GM20000 (cell line): ENCODE data around the gene RTF1.
A peak's percentile ranks its signal among the peaks of the same experiment; 100 is the strongest.
"Not testable (repeated sequence)": the region's sequence is repeated elsewhere in the genome, so short reads cannot be mapped to it uniquely, and the experiment has no call there.

Experiments used
- DNase-seq: peaks from one replicate; pipeline ENCODE4 v3.0.0; 2012; ENCODE audit warnings: low spot score
- TF ChIP-seq, protein P1 (sequence below): IDR thresholded peaks from 2 replicates; pipeline ENCODE4 v1.5.1; 2012; ENCODE audit warnings: mild to moderate bottlenecking, control low read depth; ENCODE audit errors: extremely low read depth, missing control alignments

RTF1 gene

DNA sequence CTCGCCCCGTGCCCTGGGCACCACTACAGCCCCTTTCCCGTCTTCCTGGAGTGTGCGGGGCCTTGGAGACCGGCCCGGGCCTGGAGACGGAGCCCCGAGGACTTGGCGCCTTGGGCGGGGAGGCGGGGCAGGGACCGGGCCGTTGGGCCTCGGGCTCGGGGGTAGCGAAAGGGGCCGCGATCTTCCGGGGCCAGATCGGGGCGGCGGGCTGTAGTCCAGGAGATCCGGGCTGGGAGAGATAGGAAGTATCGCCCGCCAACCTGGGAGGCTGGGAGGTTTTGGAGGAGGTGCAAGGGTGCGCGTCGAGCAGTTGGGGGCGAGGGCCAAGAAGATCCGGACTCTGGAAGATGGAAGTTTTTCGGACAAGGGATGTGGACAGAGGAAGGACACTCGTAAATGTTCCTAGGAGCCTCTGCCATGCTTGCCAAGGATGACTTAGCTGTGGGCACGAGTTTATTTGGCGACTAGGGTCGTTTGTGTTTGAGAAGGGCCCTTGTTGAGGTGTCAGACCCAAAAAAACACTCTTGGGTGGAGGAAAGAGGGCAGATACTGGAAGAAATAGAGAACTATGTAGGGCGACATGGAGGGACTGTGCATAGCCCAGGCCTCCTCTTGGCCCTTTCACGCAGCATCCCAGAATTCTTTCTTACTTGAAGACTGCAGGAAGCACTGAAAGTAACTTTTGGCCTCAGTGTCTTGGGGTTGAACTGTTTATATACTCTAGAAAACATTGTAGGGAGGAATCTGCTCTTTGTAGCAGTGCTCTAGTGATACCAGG is 712 bp downstream of the RTF1 start:
- peak; percentile 31 for DNase-seq
- TF ChIP-seq, protein P1, sequence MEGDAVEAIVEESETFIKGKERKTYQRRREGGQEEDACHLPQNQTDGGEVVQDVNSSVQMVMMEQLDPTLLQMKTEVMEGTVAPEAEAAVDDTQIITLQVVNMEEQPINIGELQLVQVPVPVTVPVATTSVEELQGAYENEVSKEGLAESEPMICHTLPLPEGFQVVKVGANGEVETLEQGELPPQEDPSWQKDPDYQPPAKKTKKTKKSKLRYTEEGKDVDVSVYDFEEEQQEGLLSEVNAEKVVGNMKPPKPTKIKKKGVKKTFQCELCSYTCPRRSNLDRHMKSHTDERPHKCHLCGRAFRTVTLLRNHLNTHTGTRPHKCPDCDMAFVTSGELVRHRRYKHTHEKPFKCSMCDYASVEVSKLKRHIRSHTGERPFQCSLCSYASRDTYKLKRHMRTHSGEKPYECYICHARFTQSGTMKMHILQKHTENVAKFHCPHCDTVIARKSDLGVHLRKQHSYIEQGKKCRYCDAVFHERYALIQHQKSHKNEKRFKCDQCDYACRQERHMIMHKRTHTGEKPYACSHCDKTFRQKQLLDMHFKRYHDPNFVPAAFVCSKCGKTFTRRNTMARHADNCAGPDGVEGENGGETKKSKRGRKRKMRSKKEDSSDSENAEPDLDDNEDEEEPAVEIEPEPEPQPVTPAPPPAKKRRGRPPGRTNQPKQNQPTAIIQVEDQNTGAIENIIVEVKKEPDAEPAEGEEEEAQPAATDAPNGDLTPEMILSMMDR = no peak

DNA sequence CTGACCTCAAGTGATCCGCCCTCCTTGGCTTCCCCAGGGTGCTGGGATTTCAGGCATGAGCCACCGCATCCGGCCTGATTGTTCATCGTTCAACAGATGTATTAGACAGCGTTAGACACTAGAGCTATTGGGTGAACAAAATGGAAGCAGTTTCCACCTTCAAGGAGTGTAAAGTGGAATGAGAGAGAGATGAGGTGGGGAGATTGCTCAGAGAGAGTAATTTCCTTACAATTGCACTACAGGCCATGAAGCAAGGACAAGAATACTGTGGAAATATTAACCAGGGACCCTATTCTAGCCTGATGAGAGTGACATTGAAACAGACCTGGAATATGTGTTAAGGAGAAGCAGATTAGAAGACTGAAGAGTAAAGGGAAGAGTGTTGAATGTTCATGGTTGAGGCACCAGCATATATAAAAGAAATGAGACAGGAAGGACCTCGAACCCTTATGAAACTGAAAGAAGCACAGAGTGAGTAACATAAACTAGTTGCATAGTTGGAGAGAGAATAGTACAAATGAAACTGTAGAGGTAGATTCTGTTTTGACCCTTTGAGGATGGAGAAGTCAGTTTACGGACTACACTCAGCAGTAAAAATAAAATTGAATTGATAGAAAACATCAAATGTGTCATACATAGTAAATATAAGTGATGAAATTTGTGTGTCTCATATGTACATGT is 7.2 kb downstream of the RTF1 start:
- DNase-seq = peak; percentile 65
- TF ChIP-seq, protein P1 = no peak

DNA sequence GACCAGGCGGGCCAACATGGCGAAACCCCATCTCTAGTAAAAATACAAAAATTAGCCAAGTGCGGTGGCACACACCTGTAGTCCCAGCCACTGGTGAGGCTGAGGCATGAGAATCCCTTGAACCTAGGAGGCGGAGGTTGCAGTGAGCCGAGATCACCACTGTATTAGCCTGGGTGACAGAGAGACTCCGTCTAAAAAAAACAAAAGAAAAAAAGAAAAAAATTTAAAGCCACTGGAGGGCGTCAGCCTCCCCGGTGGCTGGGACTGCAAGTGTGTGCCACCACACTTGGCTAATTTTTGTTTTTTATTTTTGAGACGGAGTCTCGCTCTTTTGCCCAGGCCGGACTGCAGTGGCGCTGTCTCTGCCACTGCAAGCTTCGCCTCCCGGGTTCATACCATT is 7.9 kb downstream of the RTF1 start:
- TF ChIP-seq, protein P1 = no peak
- DNase-seq = no peak

DNA sequence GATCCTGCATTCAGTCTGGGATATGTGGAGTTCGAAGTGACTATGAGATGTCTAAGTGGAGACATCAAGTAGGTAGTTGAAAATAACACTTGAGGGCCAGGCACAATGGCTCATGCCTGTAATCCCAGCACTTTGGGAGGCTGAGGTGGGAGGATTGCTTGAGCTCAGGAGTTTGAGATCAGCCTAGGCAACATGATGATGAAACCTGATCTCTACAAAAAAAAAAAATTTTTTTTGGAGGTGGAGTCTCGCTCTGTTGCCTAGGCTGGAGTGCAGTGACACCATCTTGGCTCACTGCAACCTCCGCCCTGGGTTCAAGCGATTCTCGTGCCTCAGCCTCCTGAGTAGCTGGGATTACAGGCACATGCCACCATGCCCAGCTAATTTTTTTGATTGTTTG is 9.0 kb downstream of the RTF1 start:
- not testable (repeated sequence) for DNase-seq

DNA sequence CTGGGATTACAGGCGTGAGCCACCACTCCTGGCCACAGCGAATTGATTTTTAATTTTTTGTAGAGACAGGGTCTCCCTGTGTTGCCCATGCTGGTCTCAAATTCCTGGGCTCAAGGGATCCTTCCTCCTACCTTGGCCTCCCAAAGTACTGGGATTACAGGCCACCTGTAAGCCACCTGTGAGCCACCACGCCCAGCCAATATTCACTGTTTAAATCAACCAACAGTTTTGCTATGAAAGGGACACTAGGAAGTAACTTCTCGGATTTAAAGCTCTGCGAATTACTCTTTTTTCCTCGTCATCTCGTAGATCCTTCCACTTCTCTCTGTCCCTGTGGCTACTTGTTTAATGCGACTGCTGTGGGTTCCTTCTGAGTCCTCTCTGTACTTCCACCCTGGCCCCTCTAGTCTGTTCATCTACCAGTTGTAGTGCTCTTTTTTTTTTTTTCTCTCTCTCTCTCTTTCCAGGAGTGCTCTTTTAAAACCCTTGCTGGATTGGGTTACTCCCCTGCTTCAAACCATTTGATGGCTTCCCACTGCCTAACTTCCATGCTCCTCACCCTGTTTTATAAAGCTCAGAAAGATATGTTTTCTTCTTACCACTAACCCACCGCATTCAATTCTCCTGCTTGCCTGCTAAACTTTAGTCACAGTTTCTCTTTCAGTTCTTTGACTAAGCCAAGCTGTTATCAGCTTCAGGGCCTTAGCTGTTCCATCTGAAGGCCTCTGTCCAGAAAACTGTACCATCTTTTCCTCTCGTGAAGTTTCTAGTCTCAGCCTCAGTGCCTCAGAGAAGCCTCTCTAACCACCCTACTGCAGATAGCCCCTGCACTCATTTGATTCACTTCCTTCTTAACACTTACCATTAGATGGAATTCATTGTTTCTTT is 12.4 kb downstream of the RTF1 start:
- TF ChIP-seq, protein P1 = no peak
- DNase-seq = peak; percentile 62

DNA sequence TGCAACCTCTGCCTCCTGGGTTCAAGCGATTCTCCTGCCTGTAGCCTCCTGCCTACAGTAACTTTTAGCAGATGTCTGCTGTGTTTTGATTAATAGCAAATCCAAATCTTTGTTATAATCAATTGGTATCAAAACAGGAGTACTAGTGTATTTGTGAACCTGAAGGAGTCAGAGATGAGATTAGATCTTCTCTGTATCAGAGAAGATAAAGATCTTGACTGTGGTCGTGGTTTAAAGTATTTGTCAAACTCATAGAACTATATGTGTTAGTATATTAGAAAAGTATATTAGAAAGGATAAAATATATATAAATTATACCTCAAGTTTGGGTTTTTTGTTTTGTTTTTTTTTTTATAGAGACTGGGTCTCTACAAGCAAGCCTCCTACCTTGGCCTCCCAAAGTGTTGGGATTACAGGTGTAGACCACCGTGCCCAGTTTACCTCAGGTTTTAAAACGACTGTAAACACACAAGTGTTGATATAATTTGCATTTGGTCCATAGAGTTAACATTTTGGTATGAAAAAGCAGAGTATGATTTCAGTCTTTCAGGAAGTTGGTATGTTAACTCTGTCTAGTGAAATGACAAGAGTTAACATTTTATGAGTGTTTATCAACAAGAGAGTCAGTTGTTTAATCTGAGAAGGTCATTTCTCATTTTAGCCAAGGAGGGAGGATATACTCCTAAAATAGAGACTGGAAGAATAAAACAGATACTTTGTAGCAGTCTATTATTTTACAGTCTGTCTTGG is 18.3 kb downstream of the RTF1 start:
- DNase-seq = no peak
- TF ChIP-seq, protein P1 = no peak

DNA sequence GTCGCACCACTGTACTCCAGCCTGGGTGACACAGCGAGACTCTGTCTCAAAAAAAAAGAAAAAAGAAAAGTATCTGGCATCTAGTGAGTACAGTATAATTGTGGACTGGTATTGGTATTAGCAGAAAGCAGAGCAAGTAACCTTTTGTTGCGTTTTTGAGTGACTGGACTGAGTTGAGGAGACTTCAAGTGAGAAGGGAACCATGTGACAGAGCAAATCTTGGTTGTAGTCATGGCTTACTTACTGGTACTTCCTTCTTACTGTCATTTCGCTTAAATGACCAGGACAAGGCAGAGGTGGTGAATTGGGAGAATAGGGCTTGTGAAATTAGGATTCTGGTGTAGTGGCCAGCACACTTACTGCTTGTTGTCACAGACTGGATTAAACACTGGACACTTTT is 20.6 kb downstream of the RTF1 start:
- TF ChIP-seq, protein P1 = no peak
- DNase-seq = no peak
